Measurements from ENCODE around the gene ZSCAN12. TPM values are rescaled to one million over a fixed set of nuclear protein-coding genes. Genes with fewer than 3 reads are reported as not detected.

Gene ZSCAN12
- total and polyA plus RNA-seq, 4 donors: 1.4 to 17.7 (median 3.8) TPM

GRCh38 chr6:28400122-28400451 is 540 bp upstream of the ZSCAN12 start:
- H3K9ac ChIP-seq (ENCODE audit: insufficient read depth in 1 of 2, low read length in 2 of 2): peak overlapping the region; percentile 71 to 88
- peaks cover 0 to 6% (median 0%) of the 10 kb centered on the region in 3 donors for H3K27me3 ChIP-seq (ENCODE audit: control insufficient read depth in 3 of 3, insufficient read depth in 3 of 3, low read length in 2 of 3)
- H3K9me3 ChIP-seq (ENCODE audit: control insufficient read depth in 4 of 4, insufficient read depth in 3 of 4, low read length in 3 of 4): no peaks in the 10 kb centered on the region
- H3K27ac ChIP-seq (ENCODE audit: low read depth in 1 of 2, low read length in 1 of 2): peak overlapping the region in 1 of 2 donors; percentile 37
- 28% methylated on average over 8 of the region's 8 CpGs for WGBS, 2 donors
- ATAC-seq (ENCODE audit: insufficient read depth, low FRiP score) (no peak), DNase-seq (no peak)
- H3K36me3 ChIP-seq (ENCODE audit: control insufficient read depth in 4 of 4, insufficient read depth in 4 of 4, low read length in 4 of 4): peaks cover 0 to 18% (median 10%) of the 10 kb centered on the region in 4 donors
- peaks cover 0 to 14% (median 7%) of the 10 kb centered on the region in 5 donors for H3K4me1 ChIP-seq (ENCODE audit: control insufficient read depth in 5 of 5, insufficient read depth in 5 of 5, low read length in 5 of 5)
- H3K4me3 ChIP-seq: peak overlapping the region; percentile 81
- TF ChIP-seq CTCF (IDR thresholded peaks at IDR 0.05; ENCODE audit: control extremely low read depth, extremely low read depth): no peak

- no peak overlapping the region for H3K4me3 ChIP-seq
- H3K9me3 ChIP-seq (ENCODE audit: control insufficient read depth in 4 of 4, insufficient read depth in 3 of 4, low read length in 3 of 4): no peaks in the 10 kb centered on the region
- H3K27ac ChIP-seq (ENCODE audit: low read depth in 1 of 2, low read length in 1 of 2): no peak overlapping the region
- WGBS, 2 donors: 96 to 99% methylated on average over 4 of the region's 4 CpGs
- peaks cover 11 to 33% (median 24%) of the 10 kb centered on the region in 4 donors for H3K36me3 ChIP-seq (ENCODE audit: control insufficient read depth in 4 of 4, insufficient read depth in 4 of 4, low read length in 4 of 4)
- ATAC-seq (ENCODE audit: insufficient read depth, low FRiP score) (no peak), DNase-seq (no peak)
- no peak for TF ChIP-seq CTCF (IDR thresholded peaks at IDR 0.05; ENCODE audit: control extremely low read depth, extremely low read depth)
- H3K9ac ChIP-seq (ENCODE audit: insufficient read depth in 1 of 2, low read length in 2 of 2): no peak overlapping the region
- peaks cover 0 to 14% (median 7%) of the 10 kb centered on the region in 5 donors for H3K4me1 ChIP-seq (ENCODE audit: control insufficient read depth in 5 of 5, insufficient read depth in 5 of 5, low read length in 5 of 5)
- H3K27me3 ChIP-seq (ENCODE audit: control insufficient read depth in 3 of 3, insufficient read depth in 3 of 3, low read length in 2 of 3): peaks cover 0 to 4% (median 0%) of the 10 kb centered on the region in 3 donors
Measured at GRCh38 chr6:28395918-28396317, 3.6 kb downstream of the ZSCAN12 start.

GRCh38 chr6:28393912-28394662 is 5.5 kb downstream of the ZSCAN12 start:
- H3K36me3 ChIP-seq (ENCODE audit: control insufficient read depth in 4 of 4, insufficient read depth in 4 of 4, low read length in 4 of 4): peaks cover 18 to 51% (median 39%) of the 10 kb centered on the region in 4 donors
- TF ChIP-seq CTCF (IDR thresholded peaks at IDR 0.05; ENCODE audit: control extremely low read depth, extremely low read depth): no peak
- H3K9me3 ChIP-seq (ENCODE audit: control insufficient read depth in 4 of 4, insufficient read depth in 3 of 4, low read length in 3 of 4): no peaks in the 10 kb centered on the region
- H3K27ac ChIP-seq (ENCODE audit: low read depth in 1 of 2, low read length in 1 of 2): no peak overlapping the region
- no peak overlapping the region for H3K4me3 ChIP-seq
- 80 to 96% methylated on average over 5 of the region's 5 CpGs for WGBS, 2 donors
- peaks cover 0 to 10% (median 7%) of the 10 kb centered on the region in 5 donors for H3K4me1 ChIP-seq (ENCODE audit: control insufficient read depth in 5 of 5, insufficient read depth in 5 of 5, low read length in 5 of 5)
- ATAC-seq (ENCODE audit: insufficient read depth, low FRiP score) (no peak), DNase-seq (peak in 1 of 3 donors; percentile 18)
- no peak overlapping the region for H3K9ac ChIP-seq (ENCODE audit: insufficient read depth in 1 of 2, low read length in 2 of 2)
- H3K27me3 ChIP-seq (ENCODE audit: control insufficient read depth in 3 of 3, insufficient read depth in 3 of 3, low read length in 2 of 3): no peaks in the 10 kb centered on the region
